Epithelial cell of esophagus (primary cell): ENCODE data around the gene CASZ1.

Source experiments
- DNase-seq: peaks from one replicate; pipeline ENCODE4 v3.0.0; 2010; ENCODE audit warnings: low read depth
- H3K4me3 ChIP-seq: 2 replicates; pipeline ENCODE4 v1.5.1; 2011; ENCODE audit warnings: mild to moderate bottlenecking, low read length, control low read depth
- TF ChIP-seq, protein P1 (sequence below): IDR thresholded peaks from 2 replicates; pipeline ENCODE4 v1.5.1; 2011; ENCODE audit warnings: low read depth, mild to moderate bottlenecking, low read length, control low read depth, inconsistent platforms; ENCODE audit not compliant: insufficient read depth; ENCODE audit errors: missing control alignments

The CASZ1 gene

DNA sequence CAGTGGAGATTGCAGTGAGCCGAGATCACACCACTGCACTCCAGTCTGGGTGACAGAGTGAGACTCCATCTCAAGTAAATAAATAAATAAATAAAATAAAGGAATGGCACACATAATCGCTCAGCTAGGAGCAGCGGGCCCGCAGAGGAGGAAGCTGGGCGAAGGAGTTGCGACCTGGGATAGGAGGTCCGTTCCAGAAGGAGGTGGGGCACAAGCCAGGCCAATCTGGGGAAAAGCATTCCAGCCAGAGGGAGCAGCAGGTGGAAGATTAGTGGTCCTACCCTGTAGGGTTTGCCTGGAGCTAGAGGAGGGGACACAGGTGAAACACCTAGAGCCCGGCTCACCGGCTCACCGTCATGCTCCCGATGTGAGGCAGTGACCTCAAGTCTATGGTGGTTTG, 40.3 kb upstream of the CASZ1 start:
- DNase-seq, result no peak
- H3K4me3 ChIP-seq, result no peak overlapping the region
- TF ChIP-seq, protein P1, sequence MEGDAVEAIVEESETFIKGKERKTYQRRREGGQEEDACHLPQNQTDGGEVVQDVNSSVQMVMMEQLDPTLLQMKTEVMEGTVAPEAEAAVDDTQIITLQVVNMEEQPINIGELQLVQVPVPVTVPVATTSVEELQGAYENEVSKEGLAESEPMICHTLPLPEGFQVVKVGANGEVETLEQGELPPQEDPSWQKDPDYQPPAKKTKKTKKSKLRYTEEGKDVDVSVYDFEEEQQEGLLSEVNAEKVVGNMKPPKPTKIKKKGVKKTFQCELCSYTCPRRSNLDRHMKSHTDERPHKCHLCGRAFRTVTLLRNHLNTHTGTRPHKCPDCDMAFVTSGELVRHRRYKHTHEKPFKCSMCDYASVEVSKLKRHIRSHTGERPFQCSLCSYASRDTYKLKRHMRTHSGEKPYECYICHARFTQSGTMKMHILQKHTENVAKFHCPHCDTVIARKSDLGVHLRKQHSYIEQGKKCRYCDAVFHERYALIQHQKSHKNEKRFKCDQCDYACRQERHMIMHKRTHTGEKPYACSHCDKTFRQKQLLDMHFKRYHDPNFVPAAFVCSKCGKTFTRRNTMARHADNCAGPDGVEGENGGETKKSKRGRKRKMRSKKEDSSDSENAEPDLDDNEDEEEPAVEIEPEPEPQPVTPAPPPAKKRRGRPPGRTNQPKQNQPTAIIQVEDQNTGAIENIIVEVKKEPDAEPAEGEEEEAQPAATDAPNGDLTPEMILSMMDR, result no peak

DNA sequence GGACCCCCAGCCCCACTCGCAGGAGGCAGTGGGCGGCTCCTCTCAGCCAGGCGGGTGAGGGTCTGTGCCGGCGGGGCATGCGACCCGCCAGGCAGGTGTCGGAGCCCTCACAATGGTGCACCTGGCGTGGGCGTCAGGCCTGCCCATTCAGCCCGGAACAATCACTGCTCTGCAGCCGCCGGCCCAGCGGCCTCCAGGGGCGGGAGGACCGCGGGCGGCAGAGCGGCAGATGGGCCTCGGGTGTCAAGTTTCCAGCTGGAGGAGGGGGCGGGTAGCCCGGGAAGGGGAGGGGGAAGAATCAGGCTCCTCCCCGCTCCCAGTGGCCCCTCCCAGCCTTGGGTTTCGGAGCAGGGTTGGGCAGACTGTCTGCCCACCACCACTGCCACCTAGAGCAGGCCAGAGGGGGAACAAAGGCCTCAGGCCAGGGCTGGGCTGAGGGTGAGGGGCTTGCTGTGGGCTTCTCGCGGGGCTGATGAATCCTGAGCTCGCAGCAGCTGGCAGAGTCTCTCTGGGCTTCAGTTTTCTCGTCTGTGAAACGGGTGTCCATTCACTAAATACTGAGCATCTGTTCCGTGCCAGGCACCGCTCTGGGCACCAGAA, 39.5 kb upstream of the CASZ1 start:
- no peak overlapping the region for H3K4me3 ChIP-seq
- DNase-seq, result peak; percentile 49
- TF ChIP-seq, protein P1, result no peak

DNA sequence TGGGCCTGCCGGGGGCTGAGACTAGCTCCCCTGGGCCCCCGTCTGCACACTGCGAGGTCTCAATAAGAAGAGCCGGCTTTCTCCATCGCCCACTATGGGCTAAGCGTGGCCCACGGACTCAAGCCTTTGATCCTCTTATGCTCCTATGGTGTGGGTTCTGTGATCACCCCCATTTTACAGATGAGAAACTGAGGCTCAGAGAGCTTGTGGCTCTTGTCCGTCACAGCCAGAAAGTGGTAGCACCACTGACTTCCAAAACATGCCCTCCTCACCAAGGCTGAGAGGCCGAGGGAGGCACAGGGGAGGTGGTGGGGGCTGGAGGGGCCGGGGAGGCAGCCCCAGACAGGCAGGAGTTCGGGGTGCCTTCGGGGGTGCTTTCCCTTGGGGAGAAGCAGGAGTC, 39.0 kb upstream of the CASZ1 start:
- TF ChIP-seq, protein P1, result no peak
- DNase-seq, result no peak
- H3K4me3 ChIP-seq, result no peak overlapping the region

DNA sequence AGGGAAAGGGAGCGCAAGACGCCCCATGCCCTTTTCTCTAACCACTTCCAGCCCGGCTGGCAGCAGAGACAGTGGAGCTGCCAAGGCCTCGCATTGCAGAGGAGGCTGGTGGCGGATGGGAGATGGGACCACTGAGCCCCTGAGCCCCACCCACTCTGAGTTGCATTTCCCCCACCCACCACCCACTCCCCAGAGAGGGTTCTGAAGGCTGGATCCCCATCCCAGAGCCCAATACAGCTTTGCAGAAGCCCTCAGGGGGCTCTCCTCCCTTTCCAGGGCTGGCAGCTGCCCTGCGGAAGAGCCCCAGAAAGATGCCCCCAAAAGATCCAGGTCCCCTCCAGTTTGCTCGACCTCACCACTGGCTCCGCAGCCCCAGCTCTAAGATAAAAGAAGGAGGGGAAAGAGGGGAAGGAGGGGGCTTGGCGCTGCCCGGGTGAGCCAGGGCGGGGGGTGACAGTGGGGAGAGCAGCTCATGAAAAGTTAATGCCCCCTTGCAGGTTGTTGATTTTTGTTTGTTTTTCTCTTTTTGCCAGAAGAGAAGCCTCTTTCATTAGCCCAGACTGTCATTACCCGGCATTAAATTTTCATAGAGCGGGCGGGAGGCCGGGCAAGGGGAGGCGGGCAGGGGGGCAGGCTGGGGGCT, 38.4 kb upstream of the CASZ1 start:
- no peak for DNase-seq
- H3K4me3 ChIP-seq, result no peak overlapping the region
- TF ChIP-seq, protein P1, result no peak

DNA sequence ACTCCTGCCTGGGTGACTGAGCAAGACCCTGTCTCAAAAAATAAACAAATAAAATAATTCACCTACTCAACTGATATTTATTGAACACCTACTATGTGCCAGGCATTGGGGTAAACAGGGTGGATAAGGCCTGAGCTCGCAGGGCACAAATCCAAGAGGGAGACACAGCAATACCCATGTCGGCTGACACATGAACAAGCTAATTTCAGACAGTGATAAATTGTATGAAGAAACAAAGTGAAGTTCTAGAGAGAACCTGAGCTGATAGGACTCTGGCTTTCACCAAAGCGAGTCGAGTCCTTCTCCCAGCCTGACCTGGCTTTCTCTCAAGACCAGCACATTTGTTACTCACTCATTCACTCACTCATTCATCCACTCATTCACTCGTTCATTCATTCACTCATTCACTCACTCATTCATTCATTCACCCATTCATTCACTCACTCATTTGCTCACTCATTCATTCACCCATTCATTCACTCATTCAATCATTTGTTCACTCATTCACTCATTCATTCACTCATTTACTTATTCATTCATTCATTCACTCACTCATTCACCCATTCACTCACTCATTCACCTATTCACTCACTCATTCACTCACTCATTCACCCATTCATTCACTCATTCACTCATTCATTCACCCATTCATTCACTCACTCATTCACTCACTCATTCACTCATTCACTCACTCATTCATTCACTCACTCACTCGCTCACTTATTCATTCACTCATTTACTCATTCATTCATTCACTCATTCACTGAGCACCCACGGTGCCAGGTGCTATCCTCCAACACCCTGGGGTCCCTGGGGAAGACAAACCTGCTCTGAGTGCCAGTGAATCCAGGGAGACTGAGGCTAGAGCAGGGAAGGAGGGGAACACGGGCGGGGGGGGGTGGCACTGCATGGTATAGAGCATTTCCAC, 37.4 kb upstream of the CASZ1 start:
- no peak for DNase-seq
- TF ChIP-seq, protein P1, result no peak
- H3K4me3 ChIP-seq, result no peak overlapping the region

DNA sequence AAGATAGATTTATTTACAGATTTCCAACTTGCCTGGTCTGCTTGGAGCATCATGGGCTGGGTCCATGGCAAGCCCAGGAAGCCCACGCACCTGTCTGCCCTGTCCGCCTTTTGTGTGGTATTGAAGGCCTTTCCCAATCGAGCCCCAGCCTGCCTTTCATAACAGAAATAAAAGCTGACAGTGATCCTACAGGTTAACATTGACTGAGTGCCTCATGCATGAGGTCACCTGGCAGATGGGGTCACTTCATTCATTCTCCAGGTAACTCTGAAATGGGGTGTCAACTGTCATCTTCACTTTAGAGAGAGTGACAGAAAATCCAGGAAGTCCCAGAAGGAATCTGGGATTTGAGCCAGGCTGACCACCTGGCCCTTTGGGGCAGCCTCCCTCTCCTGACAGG, 36.3 kb upstream of the CASZ1 start:
- TF ChIP-seq, protein P1, result no peak
- DNase-seq, result peak; percentile 67
- H3K4me3 ChIP-seq, result no peak overlapping the region
